ENCODE measurements around the gene PGGHG. TPM values are rescaled to one million over a fixed set of nuclear protein-coding genes. Genes with fewer than 3 reads are reported as not detected.

Gene PGGHG
- total and polyA plus RNA-seq, 7 donors, result 2.7 to 8.6 (median 4.0) TPM

- Histone ChIP-seq H3K4me1 (no peaks in the 10 kb centered on the region), H3K9me3 (no peaks in the 10 kb centered on the region), H3K27me3 (ENCODE audit: insufficient read depth in 3 of 3, low read length in 2 of 3) (peaks cover 0 to 60% (median 48%) of the 10 kb centered on the region in 3 donors), H3K36me3 (ENCODE audit: insufficient read depth in 1 of 2, low read depth in 1 of 2) (no peaks in the 10 kb centered on the region), H3K27ac (no peak overlapping the region), H3K4me3 (peak overlapping the region; percentile 28)
- intact Hi-C loops (cut with DNase I), result no loop called here
- TF ChIP-seq, protein P1, sequence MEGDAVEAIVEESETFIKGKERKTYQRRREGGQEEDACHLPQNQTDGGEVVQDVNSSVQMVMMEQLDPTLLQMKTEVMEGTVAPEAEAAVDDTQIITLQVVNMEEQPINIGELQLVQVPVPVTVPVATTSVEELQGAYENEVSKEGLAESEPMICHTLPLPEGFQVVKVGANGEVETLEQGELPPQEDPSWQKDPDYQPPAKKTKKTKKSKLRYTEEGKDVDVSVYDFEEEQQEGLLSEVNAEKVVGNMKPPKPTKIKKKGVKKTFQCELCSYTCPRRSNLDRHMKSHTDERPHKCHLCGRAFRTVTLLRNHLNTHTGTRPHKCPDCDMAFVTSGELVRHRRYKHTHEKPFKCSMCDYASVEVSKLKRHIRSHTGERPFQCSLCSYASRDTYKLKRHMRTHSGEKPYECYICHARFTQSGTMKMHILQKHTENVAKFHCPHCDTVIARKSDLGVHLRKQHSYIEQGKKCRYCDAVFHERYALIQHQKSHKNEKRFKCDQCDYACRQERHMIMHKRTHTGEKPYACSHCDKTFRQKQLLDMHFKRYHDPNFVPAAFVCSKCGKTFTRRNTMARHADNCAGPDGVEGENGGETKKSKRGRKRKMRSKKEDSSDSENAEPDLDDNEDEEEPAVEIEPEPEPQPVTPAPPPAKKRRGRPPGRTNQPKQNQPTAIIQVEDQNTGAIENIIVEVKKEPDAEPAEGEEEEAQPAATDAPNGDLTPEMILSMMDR (IDR thresholded peaks at IDR 0.05), result no peak
- WGBS, 3 donors, result 7 to 8% (median 7%) methylated on average over 75 to 79 of the region's 79 CpGs
- peak in 1 of 2 donors; percentile 55 for DNase-seq
- ATAC-seq, result no peak
Observed at GRCh38 chr11:280706-281485, 8.0 kb upstream of the PGGHG start.

GRCh38 chr11:281486-282161 lies 7.3 kb upstream of the PGGHG start:
- Histone ChIP-seq H3K36me3 (ENCODE audit: insufficient read depth in 1 of 2, low read depth in 1 of 2) (no peaks in the 10 kb centered on the region), H3K27me3 (ENCODE audit: insufficient read depth in 3 of 3, low read length in 2 of 3) (peaks cover 0 to 67% (median 49%) of the 10 kb centered on the region in 3 donors), H3K9me3 (no peaks in the 10 kb centered on the region), H3K4me1 (no peaks in the 10 kb centered on the region), H3K27ac (no peak overlapping the region), H3K4me3 (no peak overlapping the region)
- 25 to 32% (median 30%) methylated on average over 24 to 26 of the region's 26 CpGs for WGBS, 3 donors
- ATAC-seq (no peak), DNase-seq (peak in 1 of 2 donors; percentile 50)
- TF ChIP-seq, protein P1 (IDR thresholded peaks at IDR 0.05), result no peak
- intact Hi-C loops (cut with DNase I), result no loop called here

GRCh38 chr11:282171-282570 lies 6.8 kb upstream of the PGGHG start:
- intact Hi-C loops (cut with DNase I), result no loop called here
- Histone ChIP-seq H3K36me3 (ENCODE audit: insufficient read depth in 1 of 2, low read depth in 1 of 2) (no peaks in the 10 kb centered on the region), H3K4me1 (no peaks in the 10 kb centered on the region), H3K27me3 (ENCODE audit: insufficient read depth in 3 of 3, low read length in 2 of 3) (peaks cover 0 to 72% (median 49%) of the 10 kb centered on the region in 3 donors), H3K4me3 (no peak overlapping the region), H3K9me3 (no peaks in the 10 kb centered on the region), H3K27ac (no peak overlapping the region)
- DNase-seq, result peak in 1 of 2 donors; percentile 37
- no peak for ATAC-seq
- TF ChIP-seq, protein P1 (IDR thresholded peaks at IDR 0.05), result no peak
- 45 to 55% (median 53%) methylated on average over 4 of the region's 4 CpGs for WGBS, 3 donors

DNA sequence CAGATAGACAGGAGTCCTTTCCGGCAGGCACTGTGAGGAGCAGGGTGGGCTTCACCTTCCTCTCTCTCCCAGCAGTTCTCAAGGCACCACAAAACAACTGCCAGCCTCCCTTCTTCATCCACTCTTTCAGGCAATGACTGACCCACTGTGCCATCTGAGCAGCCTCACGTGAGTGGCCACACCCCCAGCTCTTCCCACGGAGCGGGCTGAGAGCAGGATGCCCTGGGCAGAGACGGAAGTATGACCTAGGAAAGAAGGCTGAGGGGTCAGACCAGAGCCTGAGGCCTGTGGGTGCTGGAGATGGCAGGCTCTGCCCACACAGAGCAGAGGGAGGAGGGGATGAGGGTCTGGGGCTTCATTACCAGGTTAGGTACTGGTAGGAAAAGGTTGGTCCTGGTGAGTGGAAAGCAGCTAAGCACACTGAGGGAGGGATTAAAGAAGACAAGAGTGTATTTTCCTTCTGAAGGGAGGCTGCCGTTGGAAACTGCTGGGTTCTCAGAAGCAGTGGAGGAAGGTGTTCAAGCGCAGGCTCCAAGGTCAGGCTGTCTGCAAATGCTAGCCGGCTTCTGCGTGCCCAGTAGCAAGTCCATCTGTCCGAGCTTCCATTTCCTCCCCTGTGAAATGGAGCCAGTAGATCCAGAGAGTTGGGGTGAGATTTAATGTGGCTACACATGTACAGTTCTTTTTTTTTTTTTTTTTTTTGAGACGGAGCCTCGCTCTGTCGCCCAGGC lies 6.1 kb upstream of the PGGHG start:
- no peaks in the 10 kb centered on the region for H3K4me1 ChIP-seq
- 42 to 48% (median 46%) methylated on average over 10 to 13 of the region's 13 CpGs for WGBS, 3 donors
- H3K4me3 ChIP-seq, result no peak overlapping the region
- DNase-seq, result peak in 1 of 2 donors; percentile 22
- ATAC-seq, result no peak
- TF ChIP-seq, protein P1 (IDR thresholded peaks at IDR 0.05), result no peak
- intact Hi-C loops (cut with DNase I), result no loop called here
- H3K9me3 ChIP-seq, result no peaks in the 10 kb centered on the region
- no peak overlapping the region for H3K27ac ChIP-seq
- no peaks in the 10 kb centered on the region for H3K36me3 ChIP-seq (ENCODE audit: insufficient read depth in 1 of 2, low read depth in 1 of 2)
- H3K27me3 ChIP-seq (ENCODE audit: insufficient read depth in 3 of 3, low read length in 2 of 3), result peaks cover 0 to 74% (median 50%) of the 10 kb centered on the region in 3 donors

All from psoas muscle (tissue), 8 donors.